Loucy (cell line): ENCODE data around the gene GABRA1.

Experiments
- EZH2phosphoT487 ChIP-seq: fragments of 200-600 bp; IDR thresholded peaks from 2 replicates; pipeline ENCODE4 v1.6.1; 2018; ENCODE audit warnings: antibody characterized with exemption, mild to moderate bottlenecking, moderate library complexity, borderline replicate concordance
- TF ChIP-seq, protein P1 (sequence below): fragments of 200-600 bp; sonication (generic); conservative IDR thresholded peaks from 2 replicates; pipeline ENCODE4 v1.5.1; 2014; ENCODE audit warnings: mild to moderate bottlenecking, antibody characterized with exemption, low read length

DNA sequence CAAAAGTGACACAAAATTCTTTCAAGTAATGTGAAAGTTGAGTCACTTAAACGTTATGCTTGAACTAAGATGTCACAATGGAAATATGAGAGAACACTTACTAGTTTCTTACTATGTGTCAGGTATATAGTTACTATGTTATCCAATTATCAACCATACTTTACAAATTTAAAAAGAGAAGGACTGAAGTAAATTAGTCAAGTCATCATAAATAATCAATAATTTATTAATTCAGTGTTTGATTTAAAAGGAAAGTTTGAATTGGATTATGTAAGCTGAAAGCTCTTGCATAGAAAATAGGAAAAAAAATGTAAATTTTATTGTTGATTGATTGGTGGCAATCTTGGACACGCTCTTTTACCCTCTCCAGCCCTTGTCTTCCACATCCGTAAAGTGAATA is 76.3 kb downstream of the GABRA1 start:
- TF ChIP-seq, protein P1, sequence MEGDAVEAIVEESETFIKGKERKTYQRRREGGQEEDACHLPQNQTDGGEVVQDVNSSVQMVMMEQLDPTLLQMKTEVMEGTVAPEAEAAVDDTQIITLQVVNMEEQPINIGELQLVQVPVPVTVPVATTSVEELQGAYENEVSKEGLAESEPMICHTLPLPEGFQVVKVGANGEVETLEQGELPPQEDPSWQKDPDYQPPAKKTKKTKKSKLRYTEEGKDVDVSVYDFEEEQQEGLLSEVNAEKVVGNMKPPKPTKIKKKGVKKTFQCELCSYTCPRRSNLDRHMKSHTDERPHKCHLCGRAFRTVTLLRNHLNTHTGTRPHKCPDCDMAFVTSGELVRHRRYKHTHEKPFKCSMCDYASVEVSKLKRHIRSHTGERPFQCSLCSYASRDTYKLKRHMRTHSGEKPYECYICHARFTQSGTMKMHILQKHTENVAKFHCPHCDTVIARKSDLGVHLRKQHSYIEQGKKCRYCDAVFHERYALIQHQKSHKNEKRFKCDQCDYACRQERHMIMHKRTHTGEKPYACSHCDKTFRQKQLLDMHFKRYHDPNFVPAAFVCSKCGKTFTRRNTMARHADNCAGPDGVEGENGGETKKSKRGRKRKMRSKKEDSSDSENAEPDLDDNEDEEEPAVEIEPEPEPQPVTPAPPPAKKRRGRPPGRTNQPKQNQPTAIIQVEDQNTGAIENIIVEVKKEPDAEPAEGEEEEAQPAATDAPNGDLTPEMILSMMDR: no peak
- TF ChIP-seq EZH2phosphoT487: no peak
